Erythroblast (primary cell): Measurements from ENCODE around the gene PAQR3.
"Not testable (repeated sequence)": the region's sequence is repeated elsewhere in the genome, so short reads cannot be mapped to it uniquely, and the experiment has no call there.

Experiments used
- DNase-seq, 2 experiments: peaks; one replicate each; lab custom pipeline; 2025; lab: John Stamatoyannopoulos, UW
- GATA1 ChIP-seq: IDR thresholded peaks from 2 replicates; pipeline ENCODE4 v1.6.1; 2011; ENCODE audit warnings: low read depth, mild to moderate bottlenecking, control low read depth, low read length, moderate library complexity
- POLR2A ChIP-seq: IDR thresholded peaks from 2 replicates; pipeline ENCODE4 v1.6.1; 2011; ENCODE audit warnings: mild to moderate bottlenecking, low read length

PAQR3 gene

DNA sequence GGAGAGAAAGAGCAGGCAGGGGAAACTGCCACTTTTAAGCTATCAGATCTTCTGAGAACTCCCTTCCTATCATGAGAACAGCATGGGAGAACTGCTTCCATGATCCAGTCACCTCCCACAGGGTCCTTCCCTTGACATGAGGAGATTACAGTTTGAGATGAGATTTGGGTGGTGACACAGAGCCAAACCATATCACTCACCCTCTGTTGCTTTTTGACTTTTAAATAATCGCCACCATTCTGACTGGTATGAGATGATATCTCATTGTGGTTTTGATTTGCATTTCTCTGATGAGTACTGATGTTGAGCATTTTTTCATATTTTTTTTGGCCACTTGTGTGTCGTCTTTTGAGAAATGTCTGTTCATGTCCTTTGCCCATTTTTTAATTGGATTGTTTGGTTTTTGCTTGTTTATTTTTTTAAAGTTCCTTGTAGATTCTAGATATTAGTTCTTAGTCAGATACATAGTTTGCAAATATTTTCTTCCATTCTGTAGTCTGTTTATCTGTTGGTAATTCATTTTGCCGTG lies 6.5 kb upstream of the PAQR3 start:
- TF ChIP-seq POLR2A (no peak), GATA1 (no peak)
- DNase-seq, result peak in 1 of 2 experiments; percentile 12

DNA sequence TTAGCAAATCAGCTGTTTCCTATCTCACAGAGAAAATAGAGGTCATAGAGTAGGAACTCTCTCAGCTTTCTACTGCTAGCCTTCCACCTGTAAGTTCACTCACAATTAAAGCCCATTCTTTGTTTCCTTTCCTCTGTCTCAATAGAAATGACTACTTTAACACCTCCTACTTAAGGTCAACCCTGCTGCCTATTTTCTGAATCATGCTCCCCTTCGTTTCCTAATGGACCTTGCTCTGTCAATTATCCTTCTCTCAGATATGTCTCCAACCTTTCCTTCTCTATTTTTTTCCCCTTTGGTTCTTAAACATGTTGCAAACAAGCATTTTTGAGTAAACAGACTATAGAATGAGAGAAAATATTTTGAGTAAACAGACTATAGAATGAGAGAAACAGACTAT lies 5.1 kb upstream of the PAQR3 start:
- TF ChIP-seq POLR2A (no peak), GATA1 (no peak)
- no peak for DNase-seq

DNA sequence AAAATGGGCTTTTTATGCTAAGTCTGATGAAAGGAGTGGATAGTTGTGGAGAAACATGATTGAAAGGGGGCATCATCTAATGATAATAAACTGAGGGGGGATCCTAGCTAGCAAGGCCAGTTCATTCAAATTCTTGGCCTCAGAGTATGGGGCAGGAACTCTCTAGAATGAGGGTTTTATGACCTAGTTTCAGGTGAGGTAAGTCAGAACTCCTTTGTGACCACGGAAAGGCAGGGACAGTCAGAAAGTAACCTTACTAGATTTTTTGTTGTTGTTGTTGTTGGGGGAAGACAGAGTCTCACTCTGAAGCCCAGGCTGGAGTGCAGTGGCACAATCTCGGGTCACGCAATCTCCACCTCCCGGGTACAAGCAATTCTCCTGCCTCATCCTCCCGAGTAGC lies 1.5 kb upstream of the PAQR3 start:
- DNase-seq, result no peak
- TF ChIP-seq POLR2A (no peak), GATA1 (no peak)

DNA sequence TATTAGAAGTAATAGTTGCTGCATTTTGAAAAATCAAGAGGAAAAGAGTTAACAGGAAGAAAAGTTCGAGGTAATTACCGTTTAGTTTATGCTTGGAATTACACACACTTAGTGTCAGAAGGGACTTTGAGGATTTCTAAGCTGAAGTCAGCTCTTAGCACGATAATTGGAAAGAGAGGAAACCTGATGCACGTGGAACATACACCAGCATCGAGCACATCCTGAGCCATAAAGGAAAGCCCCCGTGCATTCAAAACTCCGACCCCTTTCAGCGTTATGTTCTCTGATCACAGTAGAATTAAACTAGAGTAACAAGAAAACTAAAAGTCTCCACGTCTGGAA lies 400 bp upstream of the PAQR3 start:
- no peak for TF ChIP-seq POLR2A
- TF ChIP-seq GATA1, result no peak
- DNase-seq, result no peak

DNA sequence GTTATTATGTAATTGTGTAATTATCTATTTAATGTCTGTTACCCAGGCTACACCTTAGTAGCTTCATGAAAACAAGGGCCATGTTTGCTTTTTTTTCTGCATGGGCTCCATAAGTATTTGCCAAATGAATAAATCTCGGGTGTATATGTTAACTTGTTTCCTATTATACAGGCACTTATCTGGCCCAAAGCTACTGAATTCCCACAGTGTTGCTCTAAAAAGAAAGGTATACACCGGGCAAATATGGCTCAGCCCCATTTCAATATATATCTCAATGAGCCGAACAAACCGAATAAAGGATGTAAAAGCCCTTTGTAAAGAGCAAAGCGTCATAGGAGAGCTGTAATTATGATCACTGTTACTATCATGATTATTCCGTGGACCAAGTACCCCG lies 767 bp downstream of the PAQR3 start:
- TF ChIP-seq POLR2A, result no peak
- TF ChIP-seq GATA1, result no peak

DNA sequence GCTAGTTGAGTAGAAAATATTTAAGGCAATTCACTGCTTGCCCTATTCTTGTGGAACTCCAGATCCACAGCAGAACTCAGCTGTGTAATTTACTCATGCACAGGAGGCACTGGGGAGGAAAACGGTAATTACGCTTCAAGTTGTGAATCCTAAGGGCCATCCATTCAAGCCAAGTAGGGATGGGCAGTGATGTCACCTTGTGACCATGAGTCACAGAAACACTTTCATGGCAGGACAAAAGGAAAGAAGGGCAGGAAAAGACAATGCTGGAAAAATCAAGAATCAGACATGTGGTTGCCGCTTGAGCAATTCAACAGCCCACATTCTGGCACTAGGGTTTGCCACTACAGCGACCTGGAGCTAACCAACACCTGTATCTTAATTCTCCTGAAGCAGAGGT lies 1.4 kb downstream of the PAQR3 start:
- TF ChIP-seq POLR2A (no peak), GATA1 (no peak)
- no peak for DNase-seq

More for the DNA sequence above, 767 bp downstream of the PAQR3 start:
- peak in 1 of 2 experiments; percentile 50 for DNase-seq

DNA sequence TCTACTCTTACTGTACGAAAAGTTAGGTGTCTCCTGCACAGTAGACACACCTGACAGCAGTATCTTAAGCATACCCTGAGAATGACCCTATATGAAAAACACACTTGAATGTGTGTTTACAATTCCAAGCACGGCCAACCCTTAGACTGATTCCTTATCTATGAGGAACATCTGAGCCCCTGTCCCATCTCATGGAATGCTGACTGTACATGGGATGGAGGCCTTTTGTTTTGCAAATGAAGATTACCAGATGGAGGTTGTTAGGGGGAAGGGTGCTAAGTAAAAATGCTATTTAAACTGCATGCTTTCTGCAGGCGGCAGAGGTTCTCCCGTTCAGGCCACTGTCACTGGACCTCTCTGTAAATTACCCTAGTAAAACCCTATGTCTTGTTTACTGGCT lies 2.2 kb downstream of the PAQR3 start:
- TF ChIP-seq GATA1 (no peak), POLR2A (no peak)
- no peak for DNase-seq

DNA sequence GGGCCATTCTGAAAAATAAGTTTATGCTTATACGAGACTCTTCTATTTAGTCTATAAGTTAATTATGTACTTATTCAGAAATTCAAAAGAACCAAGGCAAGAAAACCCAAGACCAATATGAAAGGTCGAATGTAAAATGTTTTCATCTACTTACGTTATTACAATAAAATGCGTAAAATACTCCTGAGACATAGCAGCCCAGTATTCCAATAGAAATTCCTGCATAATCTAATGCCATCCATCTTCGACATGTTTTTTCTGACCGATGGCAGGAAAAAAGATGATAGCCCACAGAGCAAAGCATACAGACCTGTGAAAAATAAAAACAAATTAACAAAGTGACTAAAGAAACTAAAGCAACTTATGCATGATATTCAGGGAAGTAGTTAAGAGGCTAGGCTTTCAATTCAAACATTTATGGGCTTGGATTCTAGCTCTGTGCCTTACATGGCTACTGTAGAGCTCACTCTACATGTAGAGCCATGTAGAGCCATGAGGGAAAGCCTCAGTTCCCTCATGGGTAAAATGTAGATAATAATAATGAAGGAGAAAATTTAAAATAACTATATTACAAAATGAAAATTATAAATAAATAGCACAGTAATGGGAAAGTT lies 9.1 kb downstream of the PAQR3 start:
- TF ChIP-seq GATA1, result no peak
- no peak for TF ChIP-seq POLR2A
- DNase-seq, result no peak

DNA sequence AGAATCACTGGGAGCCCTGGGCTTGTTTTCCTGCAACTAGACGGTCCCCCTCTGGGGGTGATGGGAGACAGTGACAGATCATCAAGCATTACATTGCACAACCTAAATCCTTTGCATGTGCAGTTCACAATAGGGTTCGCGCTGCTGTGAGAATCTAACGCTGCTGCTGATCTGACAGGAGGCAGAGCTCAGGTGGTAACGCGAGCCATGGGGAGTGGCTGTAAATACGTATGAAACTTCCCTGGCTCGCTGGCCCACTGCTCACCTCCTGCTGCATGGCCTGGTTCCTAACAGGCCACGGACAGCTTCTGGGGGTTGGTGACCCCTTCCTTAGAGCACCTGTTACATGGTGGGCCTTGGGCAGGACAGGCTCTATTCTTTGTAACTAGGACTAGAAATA lies 10.4 kb downstream of the PAQR3 start:
- no peak for TF ChIP-seq POLR2A
- TF ChIP-seq GATA1, result no peak
- DNase-seq, result no peak

DNA sequence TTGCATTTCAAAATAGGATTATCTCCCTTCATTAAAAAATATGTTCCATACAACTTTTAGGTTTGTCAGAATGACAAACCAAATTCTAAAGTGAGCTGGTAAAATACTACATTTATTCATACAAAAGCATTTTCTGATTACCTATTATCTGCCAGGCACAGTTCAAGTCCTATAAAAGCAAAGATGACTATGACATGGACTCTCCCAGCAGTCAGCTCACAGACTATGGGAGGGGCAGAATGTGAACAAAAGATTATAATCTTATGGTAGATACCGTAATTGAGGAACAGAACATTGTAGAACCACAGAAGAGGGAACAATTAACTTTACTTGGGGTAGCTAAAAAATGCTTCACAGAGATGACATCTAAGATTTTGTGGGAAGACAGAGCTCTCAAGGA lies 12.4 kb downstream of the PAQR3 start:
- TF ChIP-seq POLR2A (no peak), GATA1 (no peak)
- DNase-seq, result peak in 1 of 2 experiments; percentile 44

DNA sequence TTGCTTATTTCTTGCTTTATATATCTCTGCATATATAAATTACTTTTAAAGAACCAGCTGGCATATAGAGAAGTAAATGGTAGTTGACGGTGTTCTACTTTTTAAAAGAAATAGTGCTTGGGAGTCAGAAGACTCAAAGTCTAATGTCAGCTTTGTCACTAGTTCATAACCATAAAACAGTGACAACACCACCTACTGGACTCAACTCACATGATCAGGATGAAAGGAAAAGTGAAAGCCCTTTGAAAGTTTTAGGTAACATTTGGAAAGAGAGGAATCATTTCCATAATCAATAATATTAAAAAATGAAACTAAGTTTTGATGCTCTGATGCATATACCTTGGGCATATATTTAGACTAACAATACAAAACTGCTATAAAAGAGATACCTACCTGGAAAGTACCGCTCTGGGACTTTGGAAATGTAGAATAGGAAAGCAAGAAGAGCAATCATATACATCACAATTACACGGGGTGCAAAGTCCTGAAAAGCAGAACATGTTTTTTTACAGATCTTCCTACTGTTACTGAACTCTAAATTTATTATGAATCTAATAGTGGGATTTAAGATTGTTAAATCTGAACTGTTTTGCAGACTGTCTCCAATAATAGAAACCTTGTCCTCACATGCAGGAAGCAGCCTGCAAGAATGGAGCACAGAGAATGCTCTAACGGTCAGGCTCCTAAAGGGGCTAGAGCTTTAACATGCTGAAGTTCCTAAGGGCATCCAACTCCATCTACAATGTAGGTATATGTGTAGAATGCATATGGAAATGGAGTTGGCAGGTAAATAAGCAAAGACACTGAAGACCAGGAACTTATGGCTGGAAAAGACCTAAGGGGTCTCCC lies 15.6 kb downstream of the PAQR3 start:
- DNase-seq, result peak; percentile 22 to 50
- TF ChIP-seq GATA1, result no peak
- no peak for TF ChIP-seq POLR2A

DNA sequence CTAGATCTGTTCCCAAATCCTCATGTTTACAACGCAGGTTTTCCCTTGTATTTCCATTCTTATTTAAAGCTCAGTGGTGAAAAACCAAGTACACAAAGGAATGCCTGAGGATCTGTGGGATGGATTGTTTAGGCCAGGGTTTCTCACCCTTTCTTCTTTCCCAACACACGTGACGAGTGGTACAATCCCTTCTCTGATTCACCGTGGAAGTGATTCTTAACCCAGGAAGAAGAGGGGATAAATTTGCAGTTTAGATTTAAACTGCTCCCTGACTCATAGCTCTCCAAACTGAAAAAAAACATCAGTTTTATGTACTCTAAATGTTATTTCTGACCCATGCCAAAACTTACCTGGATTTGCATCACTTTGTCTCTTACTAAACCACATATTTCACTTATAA lies 17.0 kb downstream of the PAQR3 start:
- DNase-seq, result no peak
- TF ChIP-seq POLR2A (no peak), GATA1 (no peak)

DNA sequence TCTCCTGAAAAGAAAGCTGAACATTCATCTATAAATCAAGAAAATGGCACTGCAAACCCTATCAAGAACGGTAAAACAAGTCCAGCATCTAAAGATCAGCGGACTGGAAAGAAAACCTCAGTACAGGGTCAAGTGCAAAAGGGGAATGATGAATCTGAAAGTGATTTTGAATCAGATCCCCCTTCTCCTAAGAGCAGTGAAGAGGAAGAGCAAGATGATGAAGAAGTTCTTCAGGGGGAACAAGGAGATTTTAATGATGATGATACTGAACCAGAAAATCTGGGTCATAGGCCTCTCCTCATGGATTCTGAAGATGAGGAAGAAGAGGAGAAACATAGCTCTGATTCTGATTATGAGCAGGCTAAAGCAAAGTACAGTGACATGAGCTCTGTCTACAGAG lies 28.6 kb downstream of the PAQR3 start:
- TF ChIP-seq GATA1 (no peak), POLR2A (no peak)
- DNase-seq, result no peak

DNA sequence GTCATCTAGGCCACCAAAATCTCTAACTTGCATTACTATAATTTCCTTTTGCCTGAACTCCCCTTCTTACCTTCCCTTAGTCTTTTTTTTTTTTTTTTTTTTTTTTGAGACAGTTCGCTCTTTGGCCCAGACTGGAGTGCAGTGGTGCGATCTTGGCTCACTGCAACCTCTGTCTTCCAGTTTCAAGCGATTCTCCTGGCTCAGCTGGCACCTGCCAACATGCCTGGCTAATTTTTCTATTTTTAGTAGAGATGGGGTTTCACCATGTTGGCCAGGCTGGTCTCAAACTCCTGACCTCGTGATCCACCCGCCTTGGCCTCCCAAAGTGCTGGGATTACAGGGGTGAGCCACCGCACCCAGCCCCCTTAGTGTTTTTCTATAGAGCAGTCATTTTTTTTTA lies 30.3 kb downstream of the PAQR3 start:
- not testable (repeated sequence) for DNase-seq
